HG03139 (cell line): ENCODE results near the gene ARHGAP22.

Experiments
- ATAC-seq: cut with Tn5 transposase; IDR thresholded peaks from one replicate; pipeline ENCODE4 v1.9.1; 2021; ENCODE audit not compliant: unreplicated experiment

Gene ARHGAP22

DNA sequence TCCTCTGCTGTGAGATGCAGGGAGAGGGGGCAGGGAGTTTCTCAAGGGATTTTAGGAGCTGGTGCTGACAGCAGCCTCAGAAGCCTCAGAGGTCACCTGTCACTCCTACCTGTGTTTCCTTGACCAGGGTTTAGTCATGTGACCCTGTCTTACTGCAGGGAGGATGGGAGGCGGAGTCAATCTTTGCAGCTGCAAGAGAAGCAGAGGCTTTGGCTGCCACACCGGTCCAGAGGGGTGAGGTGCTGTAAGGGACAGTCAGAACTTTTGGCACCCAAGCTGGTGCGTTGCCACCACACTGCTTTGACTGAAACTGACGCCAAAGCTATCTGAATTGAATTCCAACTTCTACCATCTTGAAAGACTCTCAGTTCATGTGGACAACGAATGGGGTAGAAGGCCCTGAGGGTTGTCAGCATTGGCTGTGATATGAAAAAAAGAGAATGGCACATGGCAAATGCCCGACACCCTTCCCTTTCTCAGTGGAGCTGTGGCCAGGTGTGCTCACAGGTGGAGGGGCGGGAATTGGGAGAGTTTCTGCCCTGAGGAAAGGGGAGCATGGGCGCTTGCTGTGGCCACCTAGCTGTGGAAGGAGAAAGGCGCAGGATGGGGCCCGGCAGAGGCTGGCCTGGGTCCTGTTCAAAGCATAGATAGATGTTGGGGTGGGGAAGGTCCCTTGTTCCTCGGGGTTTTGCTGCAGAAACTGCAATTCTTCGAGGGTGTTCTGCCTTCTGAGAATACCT is 69.3 kb downstream of the ARHGAP22 start:
- ATAC-seq: no peak

DNA sequence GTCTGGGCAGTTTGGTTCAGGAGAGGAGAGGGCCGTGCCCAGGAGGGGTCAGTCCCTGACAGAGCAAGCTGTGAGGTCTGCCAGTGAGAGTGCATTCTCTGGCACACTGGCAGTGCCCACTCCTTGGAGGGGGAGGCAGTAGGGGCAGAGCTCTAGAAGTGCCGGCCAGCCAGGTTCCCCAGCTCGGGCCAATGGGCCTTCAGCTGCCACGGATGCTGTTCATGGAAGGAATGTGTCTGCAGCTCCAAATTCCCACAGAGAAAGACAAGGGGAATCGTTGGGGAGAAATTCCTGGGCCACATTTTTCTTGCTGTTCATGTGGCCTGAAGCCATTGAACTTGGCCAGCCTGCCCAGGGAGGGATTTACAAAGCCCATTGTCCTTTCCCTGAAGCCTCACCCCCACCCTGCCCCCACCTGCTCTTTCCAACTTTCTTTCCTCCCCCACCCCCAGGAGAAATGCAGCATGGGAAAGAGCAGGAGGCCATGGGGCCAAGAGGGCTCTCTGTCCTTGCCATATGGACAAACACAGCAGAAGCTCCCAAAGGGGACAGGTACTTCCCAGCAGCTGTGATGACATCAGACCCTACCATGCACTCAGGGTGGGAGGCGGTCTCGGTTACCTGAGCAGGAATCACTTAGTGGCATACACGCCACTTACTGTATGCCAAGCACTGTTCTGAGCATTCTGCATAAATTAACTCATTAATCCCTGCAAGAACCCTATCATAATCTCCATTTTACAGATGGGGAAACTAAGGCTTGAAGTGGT is 70.7 kb downstream of the ARHGAP22 start:
- ATAC-seq: no peak

DNA sequence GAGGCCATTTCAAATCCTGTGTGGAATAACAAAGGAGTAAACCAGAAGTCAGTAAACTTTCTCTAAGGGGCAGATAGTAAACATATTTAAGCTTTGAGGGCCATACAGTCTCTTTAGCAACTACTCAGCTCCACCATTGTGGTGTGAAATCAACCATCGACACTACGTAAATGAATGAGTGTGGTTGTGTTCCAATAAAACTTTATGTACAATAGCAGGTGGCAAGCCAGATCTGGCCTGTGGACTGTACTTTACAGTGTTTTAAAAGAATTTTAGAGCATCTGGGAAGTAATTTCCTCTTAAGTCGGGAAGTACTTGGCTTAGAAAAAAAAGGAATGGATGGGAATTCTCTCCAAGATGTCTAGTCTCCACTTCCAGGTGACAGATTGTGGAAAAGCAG is 71.3 kb downstream of the ARHGAP22 start:
- no peak for ATAC-seq

DNA sequence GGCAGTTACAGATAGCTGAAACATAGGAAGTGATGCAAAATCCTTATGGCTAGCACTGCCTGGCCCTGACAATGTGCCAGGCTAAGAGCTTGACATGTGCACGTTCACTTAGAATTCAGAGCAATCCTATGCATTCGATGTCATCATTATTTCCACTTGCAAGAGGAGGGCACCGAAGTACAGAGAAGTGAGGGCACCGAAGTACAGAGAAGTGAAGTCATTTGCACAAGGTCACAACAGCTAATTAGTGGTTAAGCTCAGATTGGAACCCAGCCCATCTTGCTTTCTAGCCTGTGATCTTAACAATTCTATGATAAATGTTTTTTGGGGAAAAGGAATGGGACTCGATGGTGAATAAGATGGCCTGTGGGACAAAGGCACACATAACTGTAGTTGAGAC is 73.4 kb downstream of the ARHGAP22 start:
- no peak for ATAC-seq

DNA sequence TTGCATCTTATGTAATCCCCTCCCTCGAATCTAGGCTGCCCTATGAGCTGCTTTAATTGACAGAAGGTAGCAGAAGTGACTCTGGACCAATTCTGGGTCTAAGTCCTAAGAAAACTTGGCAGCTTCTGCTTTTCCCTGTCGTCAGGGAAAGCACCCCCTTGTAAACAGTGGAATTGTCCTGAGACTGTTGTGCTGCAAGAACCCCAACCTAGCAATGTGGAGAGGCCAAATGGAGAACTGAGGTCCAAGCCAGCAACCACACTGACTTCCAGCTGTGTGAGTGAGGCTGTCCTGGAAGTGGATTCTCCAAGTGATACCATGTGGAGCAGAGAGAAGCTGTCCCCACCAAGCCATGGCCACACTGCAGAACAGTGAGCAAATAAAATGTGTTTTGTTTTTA is 75.5 kb downstream of the ARHGAP22 start:
- no peak for ATAC-seq

DNA sequence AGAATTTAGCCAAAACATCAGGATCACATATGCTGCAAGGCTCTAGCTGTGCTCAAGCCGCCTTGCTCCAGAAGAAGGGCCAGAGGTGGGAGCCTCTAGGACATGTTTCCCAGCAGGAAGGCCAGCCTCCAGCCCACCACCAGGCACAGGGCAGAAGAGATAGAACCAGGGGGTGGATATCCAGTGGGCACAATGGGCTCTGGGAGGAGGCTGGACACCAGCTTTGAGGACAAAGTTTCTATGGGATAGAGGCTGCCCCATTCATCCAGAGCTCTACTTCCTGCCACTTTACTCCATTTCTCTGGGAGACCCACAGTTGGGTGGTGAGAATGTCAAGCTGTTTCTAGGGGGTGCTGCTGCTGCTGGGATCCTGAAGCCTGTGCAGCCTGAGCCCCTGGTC is 77.1 kb downstream of the ARHGAP22 start:
- no peak for ATAC-seq

DNA sequence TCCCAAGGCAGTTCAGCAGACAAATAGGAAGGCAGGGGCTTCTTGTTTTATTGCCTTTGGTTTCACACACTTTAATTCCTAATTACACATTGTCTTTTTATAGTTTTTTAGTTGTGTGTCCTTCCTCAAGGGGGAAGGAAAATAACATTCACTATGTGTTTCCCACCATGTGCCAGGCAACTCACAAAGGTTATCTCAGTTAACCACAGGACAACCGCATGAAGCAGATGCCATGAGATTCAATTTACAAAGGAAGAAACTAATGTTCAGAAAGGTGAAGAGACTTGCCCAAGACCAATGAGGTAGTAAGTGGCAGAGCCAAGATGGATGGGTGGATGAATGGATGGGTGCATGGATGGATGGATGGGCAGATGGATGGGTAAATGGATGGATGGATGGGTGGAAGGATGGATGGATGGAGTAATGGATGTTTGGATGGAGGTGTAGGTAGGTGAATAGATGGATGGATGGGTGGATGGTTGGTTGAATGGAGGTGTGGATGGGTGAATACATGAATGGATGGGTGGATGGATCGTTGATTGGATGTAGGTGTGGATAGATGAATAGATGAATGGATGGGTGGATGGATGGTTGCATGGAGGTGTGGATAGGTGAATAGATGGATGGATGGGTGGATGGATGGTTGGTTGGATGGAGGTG is 77.9 kb downstream of the ARHGAP22 start:
- ATAC-seq: no peak

DNA sequence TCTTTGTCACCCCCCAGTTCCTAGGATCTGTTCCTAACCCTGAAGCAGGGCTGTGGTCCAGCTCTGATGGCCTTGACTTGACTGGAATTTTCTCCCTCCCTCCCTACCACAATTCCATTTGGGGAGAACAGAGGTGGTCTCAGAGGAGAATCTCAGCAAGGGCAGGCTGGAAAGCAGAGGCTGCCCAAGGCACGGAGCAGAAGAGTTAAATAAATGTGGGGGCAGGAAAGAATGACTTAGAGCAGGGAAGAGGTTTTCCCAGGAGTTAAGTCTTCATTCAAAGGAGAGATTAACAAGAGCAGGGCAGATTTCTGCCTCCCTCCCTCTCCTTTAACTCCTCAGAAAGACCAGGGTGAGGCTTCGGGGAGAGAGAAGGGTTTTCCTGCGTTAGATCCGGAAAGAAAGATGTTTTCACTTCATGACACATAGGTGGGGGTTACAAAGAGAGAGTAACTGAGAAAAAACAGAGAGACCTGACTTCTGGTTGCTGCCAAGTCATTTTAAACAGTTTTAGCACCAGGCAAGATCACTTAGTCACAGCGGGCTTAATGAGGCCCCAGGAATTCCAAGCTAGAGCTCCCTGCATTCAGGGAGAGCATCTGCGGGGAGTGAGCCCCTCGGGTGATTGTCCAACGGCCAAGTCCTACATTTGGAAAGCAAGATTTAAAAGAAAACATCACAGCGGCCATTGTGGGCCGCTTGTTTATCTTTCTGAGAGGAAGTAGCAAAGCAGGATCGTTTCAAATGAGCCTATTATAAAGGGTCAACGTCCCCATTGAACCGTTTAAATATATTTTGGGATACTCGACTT is 78.7 kb downstream of the ARHGAP22 start:
- no peak for ATAC-seq

DNA sequence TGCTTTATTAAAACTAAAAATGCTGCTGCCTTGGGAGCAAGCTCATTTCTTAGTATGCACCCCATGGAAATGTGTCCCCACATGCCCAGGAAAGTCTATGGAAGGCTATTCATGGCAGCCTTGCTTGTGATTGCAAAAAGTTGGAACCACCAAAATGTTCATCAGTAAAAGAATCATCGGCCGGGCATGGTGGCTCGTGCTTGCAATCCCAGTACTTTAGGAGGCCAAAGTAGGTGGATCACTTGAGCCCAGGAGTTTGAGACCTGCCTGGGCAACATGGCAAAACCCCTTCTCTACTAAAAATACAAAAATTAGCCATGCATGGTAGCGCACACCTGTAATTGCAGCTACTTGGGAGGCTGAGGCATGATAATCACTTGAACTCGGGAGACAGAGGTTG is 79.8 kb downstream of the ARHGAP22 start:
- no peak for ATAC-seq

DNA sequence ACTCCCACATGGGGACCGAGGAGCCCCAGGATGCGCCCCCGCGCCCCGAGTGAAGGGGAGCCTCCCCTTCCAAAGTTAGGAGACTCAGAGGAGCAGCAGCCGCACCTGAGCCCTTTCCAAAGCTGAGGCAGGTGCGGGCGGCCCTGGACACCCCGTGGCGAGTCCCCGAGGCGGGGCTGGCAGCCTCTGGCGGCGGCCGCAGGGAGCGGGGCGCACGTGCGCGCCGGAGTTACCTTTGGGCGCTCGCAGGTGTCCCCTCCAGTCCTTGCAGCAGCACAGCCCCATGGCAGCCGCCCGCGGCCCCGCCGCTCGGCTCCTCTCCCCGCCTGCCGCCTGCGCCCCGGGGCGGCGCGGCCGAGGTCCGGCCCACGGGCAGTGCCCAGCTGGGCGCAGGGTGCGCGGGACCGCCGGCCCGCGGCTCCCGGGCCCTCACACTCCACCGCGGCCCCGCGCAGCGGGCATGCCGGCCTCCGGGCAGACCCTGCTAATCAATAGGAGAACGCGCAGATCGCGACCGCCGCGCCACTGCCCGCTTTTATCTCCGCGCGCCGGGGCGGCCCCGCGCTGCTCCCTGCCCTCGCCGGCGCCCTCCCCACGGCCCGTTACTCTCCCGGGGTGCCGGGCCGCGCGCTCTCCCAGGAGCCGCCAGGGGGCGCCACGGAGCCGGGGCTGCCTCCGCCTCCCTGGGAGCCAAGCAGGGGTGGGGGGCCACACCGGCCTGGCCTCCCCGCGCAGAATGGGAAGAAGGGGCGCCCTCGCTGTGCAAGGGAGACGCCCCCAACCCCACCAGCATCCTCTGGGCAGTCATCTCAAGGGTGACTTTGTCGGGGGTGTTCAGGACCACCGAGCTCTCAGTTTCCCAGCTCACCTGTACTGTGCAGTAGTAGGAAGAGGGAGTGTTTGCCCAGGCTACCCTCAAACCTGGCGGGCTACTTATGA is 80.8 kb downstream of the ARHGAP22 start:
- ATAC-seq: no peak

DNA sequence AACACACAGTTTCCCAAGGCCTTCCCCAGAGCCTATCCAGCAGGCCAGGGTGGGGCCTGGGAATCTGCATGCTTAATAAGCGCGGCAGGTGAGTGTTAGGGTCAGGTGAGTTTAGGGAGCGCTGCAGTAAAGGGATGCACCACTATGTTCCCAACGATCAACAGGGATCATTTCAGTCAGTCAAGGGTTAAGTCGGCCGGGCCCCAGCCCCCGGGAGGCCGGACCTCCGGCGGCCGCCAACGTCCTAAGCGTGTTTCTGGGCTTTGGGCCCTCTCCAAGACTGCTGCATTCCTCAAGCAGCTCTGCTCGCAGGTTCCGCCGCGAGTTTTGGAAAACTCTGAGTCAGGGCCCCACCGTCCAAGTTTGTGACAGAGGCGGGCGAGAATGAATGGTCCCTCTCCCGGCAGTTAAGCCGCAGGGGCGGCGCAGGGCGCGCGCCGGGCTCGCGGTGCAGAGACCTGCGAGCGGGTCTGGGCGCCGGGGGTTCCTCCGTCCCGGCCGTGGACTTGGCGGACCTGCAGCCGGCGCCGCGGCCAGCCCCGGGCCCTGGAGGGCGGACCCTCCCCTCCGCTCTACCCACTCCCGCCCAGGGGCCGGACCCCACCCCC is 81.6 kb downstream of the ARHGAP22 start:
- ATAC-seq: no peak

DNA sequence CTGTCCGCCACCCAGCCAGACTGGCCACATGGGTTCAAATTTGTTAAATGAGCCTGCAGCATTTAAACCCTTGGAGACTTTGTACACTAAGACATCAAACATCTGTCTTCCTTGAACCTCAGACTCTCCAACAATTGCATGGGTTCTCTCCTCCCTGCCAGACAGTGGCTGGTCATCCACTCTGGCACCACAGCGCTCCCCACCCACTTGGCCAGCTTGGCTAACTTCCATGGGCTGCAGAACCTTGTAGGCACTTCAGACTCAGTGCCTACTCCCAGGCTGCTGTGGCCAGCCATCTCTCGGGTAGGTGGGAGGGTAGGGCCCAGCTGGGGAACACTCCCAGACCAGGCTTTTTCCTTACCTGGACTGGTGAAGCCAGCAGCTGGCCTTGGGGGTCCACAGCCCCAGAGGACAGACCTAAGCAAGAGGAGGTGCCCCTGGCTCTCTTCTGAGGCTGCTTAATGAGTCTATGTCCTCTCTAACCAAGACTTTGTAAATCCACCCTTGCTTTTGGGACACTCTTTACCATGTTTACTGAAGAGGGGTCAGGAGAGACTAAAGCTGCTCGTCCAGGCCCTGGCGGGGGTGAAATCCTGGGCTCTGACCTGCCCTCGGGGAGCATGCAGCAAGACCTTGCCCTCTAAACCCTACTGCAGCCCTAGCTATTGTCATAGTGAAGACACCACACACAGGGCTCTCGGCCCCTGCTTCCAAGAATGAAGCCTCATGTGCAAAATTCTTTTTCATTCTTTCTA is 82.7 kb downstream of the ARHGAP22 start:
- no peak for ATAC-seq

DNA sequence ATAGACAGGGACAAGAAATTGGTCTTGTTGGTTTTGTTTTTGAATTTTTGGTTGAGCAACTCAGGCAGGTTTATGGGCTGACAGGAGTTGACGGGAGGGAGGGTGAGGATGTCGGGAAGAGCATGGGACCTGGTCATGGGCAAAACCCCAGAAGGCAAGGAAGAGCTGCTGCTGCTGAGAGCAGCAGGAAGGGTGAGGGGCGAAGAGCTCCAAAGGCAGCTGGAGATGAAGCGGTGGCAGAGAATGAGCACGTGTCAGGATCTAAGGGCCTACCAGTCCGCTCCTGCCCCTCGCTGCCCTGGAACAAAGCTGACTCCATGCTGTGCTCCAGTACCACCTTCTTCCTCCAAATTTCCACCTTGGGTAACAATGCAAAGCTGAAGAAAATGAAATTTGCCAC is 84.3 kb downstream of the ARHGAP22 start:
- ATAC-seq: no peak

DNA sequence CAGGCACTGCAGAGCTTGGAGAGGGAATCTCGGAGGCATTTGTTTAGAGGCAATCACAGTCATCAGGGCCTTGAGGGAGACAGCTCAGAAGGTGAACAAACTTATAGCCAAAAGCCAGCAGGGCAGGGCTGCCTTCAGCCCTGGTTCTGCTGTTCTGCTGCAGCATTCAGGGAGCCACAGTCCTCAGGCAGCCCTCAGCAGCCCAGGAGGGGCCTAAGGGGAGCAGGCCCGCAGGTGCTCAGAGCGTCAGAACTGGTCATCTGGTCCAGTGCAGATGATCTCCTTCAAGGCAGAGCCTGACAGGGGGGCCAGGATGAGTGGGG is 84.7 kb downstream of the ARHGAP22 start:
- no peak for ATAC-seq

DNA sequence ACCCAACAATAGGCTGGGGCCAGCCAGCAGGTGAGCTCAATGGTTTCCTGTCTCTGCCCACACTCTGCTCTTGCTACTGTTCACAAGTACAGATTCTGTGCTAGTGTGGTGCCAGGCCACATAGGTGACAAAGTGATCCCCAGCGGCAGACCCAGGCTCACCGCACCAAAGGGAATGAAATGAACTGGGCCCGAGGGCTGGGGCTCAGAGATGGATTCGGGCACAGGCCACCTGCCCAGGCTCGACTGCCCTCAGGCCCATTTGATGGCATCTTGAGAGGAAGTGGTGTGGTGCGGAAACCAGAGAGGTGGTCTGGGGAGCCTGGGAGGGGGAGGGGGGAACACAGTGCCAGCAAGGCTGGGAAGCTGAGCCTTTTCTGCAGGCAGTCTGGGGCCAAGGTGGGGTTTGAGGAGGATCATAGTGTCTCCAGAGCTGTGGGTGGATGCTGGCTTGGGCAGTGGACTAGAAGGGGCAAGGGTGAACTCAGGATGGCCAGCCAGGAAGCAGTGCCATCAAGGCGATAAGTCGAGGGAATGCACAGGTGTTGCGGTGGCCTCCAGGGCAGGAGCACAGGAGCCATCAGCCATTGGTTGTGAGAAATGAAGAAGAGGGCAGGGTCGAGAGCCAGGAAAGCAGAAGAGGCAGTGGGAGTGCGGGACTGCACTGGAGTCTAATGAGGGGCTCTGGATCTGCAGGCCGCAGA is 85.2 kb downstream of the ARHGAP22 start:
- ATAC-seq: no peak

DNA sequence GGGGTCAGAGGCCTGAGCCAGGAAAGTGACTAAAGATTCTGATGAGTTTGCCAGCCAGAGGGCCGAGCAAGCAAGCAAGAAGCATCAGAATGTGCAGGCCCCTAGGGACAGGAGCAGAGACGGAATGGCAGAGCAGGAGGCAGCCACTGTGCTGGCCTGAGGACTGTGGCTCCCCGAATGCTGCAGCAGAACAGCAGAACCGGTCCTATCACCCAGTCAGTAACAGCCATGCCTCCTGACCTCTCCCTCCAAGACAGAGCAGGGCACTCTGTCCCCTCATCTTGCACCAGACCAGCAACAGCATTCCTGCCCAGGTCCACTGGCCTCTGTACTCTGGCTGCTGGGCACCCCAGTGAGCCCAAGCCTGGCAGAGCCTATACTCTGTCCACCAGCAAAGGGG is 85.9 kb downstream of the ARHGAP22 start:
- ATAC-seq: no peak

DNA sequence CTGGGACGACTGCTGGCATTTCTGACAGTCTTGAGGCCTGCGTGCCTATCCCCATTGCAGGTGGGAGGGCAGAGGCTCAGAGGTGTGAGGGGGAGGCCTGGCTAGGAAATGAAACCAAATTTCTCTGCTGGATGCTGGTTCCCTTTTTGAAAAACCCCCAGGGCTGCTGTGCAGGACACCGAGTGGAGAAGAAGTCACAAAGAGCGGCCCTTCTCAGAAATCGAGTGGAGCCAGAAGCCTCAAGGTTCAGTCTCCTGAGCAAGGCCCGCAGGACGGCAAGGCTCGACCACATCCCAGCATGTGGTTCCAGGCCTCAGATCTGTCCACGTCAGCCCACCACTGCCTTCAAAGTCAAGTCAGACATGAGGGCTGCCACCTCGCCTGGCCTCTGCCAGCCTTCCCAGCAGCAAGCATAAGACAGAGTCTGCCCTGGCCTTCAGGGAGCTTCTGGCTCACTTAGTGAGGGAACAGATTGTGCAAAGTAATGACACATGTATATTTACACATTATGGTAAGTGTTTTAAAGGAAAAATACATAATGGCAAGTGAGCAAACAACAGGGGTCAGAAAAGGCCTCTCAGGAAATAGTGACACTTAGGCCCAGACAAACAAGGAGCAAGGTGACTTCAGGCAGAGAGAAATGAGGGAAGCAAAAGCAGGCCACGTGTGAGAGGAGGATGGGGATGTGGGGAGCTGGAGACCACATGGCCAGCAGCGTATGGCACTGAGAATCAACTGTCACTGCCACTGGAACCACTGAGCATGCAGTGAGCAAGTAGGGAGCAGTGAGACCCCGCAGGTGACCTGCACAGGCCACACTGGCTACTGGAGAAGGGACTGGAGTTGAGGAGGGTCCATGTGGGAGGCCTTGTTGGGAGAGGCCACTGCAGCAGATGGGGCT is 86.7 kb downstream of the ARHGAP22 start:
- no peak for ATAC-seq

DNA sequence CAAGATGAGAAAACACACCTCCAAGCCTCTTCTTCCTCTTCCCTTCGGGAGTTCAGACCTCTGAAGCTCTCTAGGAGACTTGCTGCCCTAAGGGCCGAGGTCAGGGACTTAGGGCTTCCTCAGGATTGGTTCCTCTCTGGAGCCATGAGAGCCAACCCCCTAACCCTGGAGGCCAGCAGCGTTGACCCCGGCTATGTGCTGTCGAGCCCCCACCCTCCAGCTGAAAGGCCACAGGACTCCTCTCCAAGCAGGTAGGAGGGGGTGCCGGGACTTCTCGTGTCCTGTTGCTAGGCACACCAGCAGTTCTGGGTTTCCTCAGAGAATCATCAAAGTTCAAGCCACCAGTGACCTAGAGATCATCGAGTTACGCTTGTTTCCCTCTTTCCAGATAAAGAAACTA is 87.4 kb downstream of the ARHGAP22 start:
- no peak for ATAC-seq
